HepG2 (cell line): ENCODE data around the gene HCN4. TPM values are rescaled to one million over a fixed set of nuclear protein-coding genes. Genes with fewer than 3 reads are reported as not detected.

ENCODE experiments used
- ATAC-seq: fragments of 200-7000 bp; cut with Tn5 transposase; 3 replicates; pipeline ENCODE4 v1.9.1; 2020; ENCODE audit warnings: mild to moderate bottlenecking, moderate library complexity
- BruUV-seq: library from RNA; stranded (reverse); fragments of 400-500 nt; replicated peaks from 2 replicates; lab custom pipeline; 2021; lab: Mats Ljungman, UMichigan
- CTCF ChIA-PET: fragments of 300-600 bp; formaldehyde crosslinking; extraction: SDS; loops from one replicate; lab custom pipeline; 2021; ENCODE audit warnings: low total read pairs, inconsistent platforms, low intra/inter-chr PET ratio; lab: Yijun Ruan, JAX
- POLR2A ChIA-PET: fragments of 350-600 bp; sonication (Branson Sonifier 250); formaldehyde crosslinking; loops from one replicate; lab custom pipeline; 2020; ENCODE audit warnings: antibody characterized with exemption, inconsistent platforms; lab: Yijun Ruan, JAX
- DNase-seq: peaks from one replicate; pipeline ENCODE4 v3.0.0-alpha.2; 2015; ENCODE audit warnings: low spot score
- FAIRE-seq: peaks from 3 replicates; lab custom pipeline; 2011; peaks lifted over from hg19 to GRCh38; lab: Jason Lieb, UNC
- H2AFZ ChIP-seq: one replicate; pipeline ENCODE4 v1.6.1; 2011; ENCODE audit warnings: low read length, inconsistent platforms
- H3K27ac ChIP-seq: fragments of 300-600 bp; 3 replicates; pipeline ENCODE4 v1.8.0; 2011; ENCODE audit warnings: mixed run types, mild to moderate bottlenecking, mixed read lengths, low read length, inconsistent platforms; ENCODE audit not compliant: insufficient read depth; ENCODE audit errors: extremely low read length
- H3K27me3 ChIP-seq, 2 experiments: fragments of 200-600 bp in 1 of 2; 2 replicates in 1 of 2; 3 replicates in 1 of 2; pipeline versions ENCODE4 v1.6.0 to v1.8.0; 2011; ENCODE audit warnings: low read length in 2 of 2, mild to moderate bottlenecking in 2 of 2, moderate library complexity in 2 of 2, inconsistent platforms in 1 of 2; ENCODE audit not compliant: insufficient read depth in 2 of 2, control insufficient read depth in 1 of 2
- H3K36me3 ChIP-seq, 2 experiments: fragments of 200-600 bp in 1 of 2; replicated peaks in 1 of 2; 2 replicates in 1 of 2; 3 replicates in 1 of 2; pipeline versions ENCODE4 v1.5.1 to v1.8.0; 2011; ENCODE audit warnings: low read length in 2 of 2, inconsistent platforms in 1 of 2; ENCODE audit not compliant: insufficient read depth in 2 of 2, control insufficient read depth in 1 of 2
- H3K4me1 ChIP-seq: 2 replicates; pipeline ENCODE4 v1.5.1; 2012; ENCODE audit warnings: low read length, inconsistent platforms; ENCODE audit not compliant: insufficient read depth
- H3K4me2 ChIP-seq: 2 replicates; pipeline ENCODE4 v1.6.0; 2011; ENCODE audit warnings: low read depth, low read length, inconsistent platforms
- H3K4me3 ChIP-seq, 3 experiments: fragments of 200-600 bp in 1 of 3; sonication (generic), shearing (Covaris generic) in 1 of 3; replicated peaks in 1 of 3; 2 replicates each; pipeline ENCODE4 v1.5.1; 2011 to 2016; ENCODE audit warnings: low read length in 3 of 3, inconsistent platforms in 2 of 3, low read depth in 2 of 3, mild to moderate bottlenecking in 2 of 3, control low read depth in 1 of 3, mixed read lengths in 1 of 3; ENCODE audit not compliant: insufficient read depth in 1 of 3
- H3K79me2 ChIP-seq: one replicate; pipeline ENCODE4 v1.6.1; 2011; ENCODE audit warnings: low read length, inconsistent platforms; ENCODE audit not compliant: insufficient read depth
- H3K9ac ChIP-seq: 2 replicates; pipeline ENCODE4 v1.6.0; 2011; ENCODE audit warnings: mild to moderate bottlenecking, low read depth, low read length, inconsistent platforms; ENCODE audit not compliant: insufficient read depth
- H3K9me3 ChIP-seq: 2 replicates; pipeline ENCODE4 v1.5.1; 2012; ENCODE audit warnings: mild to moderate bottlenecking, low read length
- H4K20me1 ChIP-seq: 2 replicates; pipeline ENCODE4 v1.6.0; 2011; ENCODE audit warnings: inconsistent platforms, mild to moderate bottlenecking, low read length, moderate library complexity; ENCODE audit not compliant: insufficient read depth
- FOXA3 ChIP-seq: IDR thresholded peaks from 2 replicates; pipeline ENCODE4 v1.6.1; 2016; ENCODE audit warnings: missing genetic modification reagents, missing compliant biosample characterization
- MYNN ChIP-seq: sonication (generic); formaldehyde crosslinking; IDR thresholded peaks from 2 replicates; pipeline ENCODE4 v1.4.0; 2020; ENCODE audit warnings: mild to moderate bottlenecking, low read depth, missing genetic modification reagents
- NCOA2 ChIP-seq: sonication (generic); formaldehyde crosslinking; IDR thresholded peaks from 2 replicates; pipeline ENCODE4 v1.8.0; 2022; ENCODE audit warnings: inconsistent platforms
- NCOA5 ChIP-seq: sonication (generic); formaldehyde crosslinking; IDR thresholded peaks from 2 replicates; pipeline ENCODE4 v1.4.0; 2020; ENCODE audit warnings: missing genetic modification reagents
- RNF2 ChIP-seq: fragments of 450-650 bp; conservative IDR thresholded peaks from 2 replicates; pipeline ENCODE4 v1.6.1; 2016; ENCODE audit warnings: low read depth
- THAP11 ChIP-seq: IDR thresholded peaks from 2 replicates; pipeline ENCODE4 v1.6.1; 2016; ENCODE audit warnings: missing biosample characterization, missing genetic modification reagents
- ZC3H4 ChIP-seq: sonication (generic); formaldehyde crosslinking; IDR thresholded peaks from 2 replicates; pipeline ENCODE4 v1.4.0; 2020; ENCODE audit warnings: missing genetic modification reagents, borderline replicate concordance
- ZFAT ChIP-seq: sonication (generic); formaldehyde crosslinking; conservative IDR thresholded peaks from 2 replicates; pipeline ENCODE4 v1.8.1; 2023; ENCODE audit warnings: missing genetic modification reagents, inconsistent platforms
- ZNF263 ChIP-seq: sonication (generic); formaldehyde crosslinking; IDR thresholded peaks from 2 replicates; pipeline ENCODE4 v1.4.0; 2020; ENCODE audit warnings: missing genetic modification reagents
- ZNF274 ChIP-seq: sonication (generic); formaldehyde crosslinking; IDR thresholded peaks from 2 replicates; pipeline ENCODE4 v1.5.1; 2020; ENCODE audit warnings: mild to moderate bottlenecking, missing genetic modification reagents
- ZNF652 ChIP-seq: IDR thresholded peaks from 2 replicates; pipeline ENCODE4 v1.6.1; 2016; ENCODE audit warnings: low read depth, borderline replicate concordance
- ZNF768 ChIP-seq: sonication (generic); formaldehyde crosslinking; IDR thresholded peaks from 2 replicates; pipeline ENCODE4 v1.4.0; 2020; ENCODE audit warnings: missing genetic modification reagents
- ZNF841 ChIP-seq: sonication (generic); formaldehyde crosslinking; IDR thresholded peaks from 2 replicates; pipeline ENCODE4 v1.8.1; 2023; ENCODE audit warnings: missing genetic modification reagents, borderline replicate concordance
- ZSCAN20 ChIP-seq: sonication (generic); formaldehyde crosslinking; IDR thresholded peaks from 2 replicates; pipeline ENCODE4 v1.4.0; 2020; ENCODE audit warnings: missing genetic modification reagents, mild to moderate bottlenecking, borderline replicate concordance
- ZSCAN30 ChIP-seq: sonication (generic); formaldehyde crosslinking; IDR thresholded peaks from 2 replicates; pipeline ENCODE4 v1.5.0; 2020; ENCODE audit warnings: mild to moderate bottlenecking, missing genetic modification reagents
- WGBS: methylation state at CpG from one replicate; pipeline ENCODE4 v1.1.6; 2017; ENCODE audit warnings: low lambda C conversion rate; 5-methylcytosine and 5-hydroxymethylcytosine counted together
- in situ Hi-C: cut with HindIII; loops from 2 replicates; pipeline ENCODE4 v1.10.0; 2017; ENCODE audit warnings: low pct_unique_long_range_greater_than_20kb; ENCODE audit not compliant: extremely low pct_ligation_motif_present
- intact Hi-C: fragments of 100-400 bp; cut with micrococcal nuclease; formaldehyde crosslinking; loops from one replicate; pipeline ENCODE4 v1.10.0; 2022; ENCODE audit not compliant: unreplicated experiment
- polyA plus RNA-seq, 8 experiments: library from polyadenylated mRNA; depleted of rRNA in 3 of 8; stranded (reverse) in 7 of 8; unstranded in 1 of 8; fragments of >200 nt; fragmentation: Illumina TruSeq in 4 of 8; extraction: Trizol in 4 of 8; gene quantifications; 2 replicates each; pipeline versions ENCODE4 v1.2.1 to v1.2.3, GENCODE V29; 2011 to 2016; ENCODE audit warnings: low read depth in 4 of 8, missing spikeins in 1 of 8, mixed read lengths in 1 of 8; ENCODE audit not compliant: insufficient read depth in 1 of 8
- total RNA-seq, 5 experiments: library from RNA; depleted of rRNA; stranded (reverse); fragments of >200 nt; fragmentation: Illumina TruSeq; extraction: Trizol; gene quantifications; 2 replicates each; pipeline ENCODE4 v1.2.3, GENCODE V29; 2016; ENCODE audit warnings: low read depth in 1 of 5
- TF ChIP-seq, protein P1 (sequence below): sonication (generic); formaldehyde crosslinking; conservative IDR thresholded peaks from 2 replicates; pipeline ENCODE4 v1.4.0; 2020; ENCODE audit warnings: missing genetic modification reagents
- TF ChIP-seq, protein P2 (sequence below): sonication (generic); formaldehyde crosslinking; IDR thresholded peaks from 2 replicates; pipeline ENCODE4 v1.4.0; 2020; ENCODE audit warnings: mild to moderate bottlenecking, missing genetic modification reagents, borderline replicate concordance
- TF ChIP-seq, protein P3 (sequence below): sonication (generic); formaldehyde crosslinking; IDR thresholded peaks from 2 replicates; pipeline ENCODE4 v1.4.0; 2020; ENCODE audit warnings: missing genetic modification reagents, borderline replicate concordance

HCN4 gene
- total and polyA plus RNA-seq, 2 of the 13 experiments (the other 11 are each of a cell fraction or from before 2014, with no cell fraction given): not detected

DNA sequence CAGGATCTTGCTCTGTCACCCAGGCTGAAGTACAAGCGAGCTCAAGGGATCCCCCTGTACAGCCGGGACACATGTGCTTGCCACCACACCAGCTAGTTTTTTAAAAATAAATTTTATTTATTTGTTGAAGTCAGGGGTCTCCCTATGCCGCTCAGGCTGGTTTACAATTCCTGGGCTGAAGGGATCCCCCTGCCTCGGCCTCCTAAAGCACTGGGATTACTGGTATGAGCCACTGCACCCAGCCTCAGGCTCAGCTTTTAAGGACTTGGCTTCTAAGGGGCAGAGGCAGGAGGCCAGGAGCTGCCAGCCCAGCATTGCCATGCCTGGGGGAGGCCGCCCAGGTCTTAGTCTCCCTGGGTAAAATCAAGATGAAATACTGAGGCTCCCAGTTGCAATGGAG lies 37.3 kb downstream of the HCN4 start:
- ATAC-seq (no peak), FAIRE-seq (no peak), DNase-seq (no peak)
- no peaks in the 10 kb centered on the region for H4K20me1 ChIP-seq
- POLR2A ChIA-PET: no interaction called here
- H2AFZ ChIP-seq: no peak overlapping the region
- H3K27ac ChIP-seq: no peak overlapping the region
- H3K27me3 ChIP-seq: peaks cover 0 to 23% of the 10 kb centered on the region in 2 experiments; a peak in 4 of 5 replicates
- TF ChIP-seq NCOA2 (CRISPR knock-in tag) (no peak), FOXA3 (CRISPR knock-in tag) (no peak), ZSCAN30 (CRISPR knock-in tag) (no peak), ZNF263 (CRISPR knock-in tag) (no peak), MYNN (CRISPR knock-in tag) (no peak), ZSCAN20 (CRISPR knock-in tag) (no peak), ZC3H4 (CRISPR knock-in tag) (no peak), ZNF841 (no peak), THAP11 (CRISPR knock-in tag) (no peak), RNF2 (no peak), NCOA5 (CRISPR knock-in tag) (no peak), ZNF274 (CRISPR knock-in tag) (no peak), ZFAT (CRISPR knock-in tag) (no peak), ZNF768 (CRISPR knock-in tag) (no peak), ZNF652 (CRISPR knock-in tag) (no peak)
- TF ChIP-seq, protein P1, sequence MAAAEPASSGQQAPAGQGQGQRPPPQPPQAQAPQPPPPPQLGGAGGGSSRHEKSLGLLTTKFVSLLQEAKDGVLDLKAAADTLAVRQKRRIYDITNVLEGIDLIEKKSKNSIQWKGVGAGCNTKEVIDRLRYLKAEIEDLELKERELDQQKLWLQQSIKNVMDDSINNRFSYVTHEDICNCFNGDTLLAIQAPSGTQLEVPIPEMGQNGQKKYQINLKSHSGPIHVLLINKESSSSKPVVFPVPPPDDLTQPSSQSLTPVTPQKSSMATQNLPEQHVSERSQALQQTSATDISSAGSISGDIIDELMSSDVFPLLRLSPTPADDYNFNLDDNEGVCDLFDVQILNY (CRISPR knock-in tag): no peak
- TF ChIP-seq, protein P2, sequence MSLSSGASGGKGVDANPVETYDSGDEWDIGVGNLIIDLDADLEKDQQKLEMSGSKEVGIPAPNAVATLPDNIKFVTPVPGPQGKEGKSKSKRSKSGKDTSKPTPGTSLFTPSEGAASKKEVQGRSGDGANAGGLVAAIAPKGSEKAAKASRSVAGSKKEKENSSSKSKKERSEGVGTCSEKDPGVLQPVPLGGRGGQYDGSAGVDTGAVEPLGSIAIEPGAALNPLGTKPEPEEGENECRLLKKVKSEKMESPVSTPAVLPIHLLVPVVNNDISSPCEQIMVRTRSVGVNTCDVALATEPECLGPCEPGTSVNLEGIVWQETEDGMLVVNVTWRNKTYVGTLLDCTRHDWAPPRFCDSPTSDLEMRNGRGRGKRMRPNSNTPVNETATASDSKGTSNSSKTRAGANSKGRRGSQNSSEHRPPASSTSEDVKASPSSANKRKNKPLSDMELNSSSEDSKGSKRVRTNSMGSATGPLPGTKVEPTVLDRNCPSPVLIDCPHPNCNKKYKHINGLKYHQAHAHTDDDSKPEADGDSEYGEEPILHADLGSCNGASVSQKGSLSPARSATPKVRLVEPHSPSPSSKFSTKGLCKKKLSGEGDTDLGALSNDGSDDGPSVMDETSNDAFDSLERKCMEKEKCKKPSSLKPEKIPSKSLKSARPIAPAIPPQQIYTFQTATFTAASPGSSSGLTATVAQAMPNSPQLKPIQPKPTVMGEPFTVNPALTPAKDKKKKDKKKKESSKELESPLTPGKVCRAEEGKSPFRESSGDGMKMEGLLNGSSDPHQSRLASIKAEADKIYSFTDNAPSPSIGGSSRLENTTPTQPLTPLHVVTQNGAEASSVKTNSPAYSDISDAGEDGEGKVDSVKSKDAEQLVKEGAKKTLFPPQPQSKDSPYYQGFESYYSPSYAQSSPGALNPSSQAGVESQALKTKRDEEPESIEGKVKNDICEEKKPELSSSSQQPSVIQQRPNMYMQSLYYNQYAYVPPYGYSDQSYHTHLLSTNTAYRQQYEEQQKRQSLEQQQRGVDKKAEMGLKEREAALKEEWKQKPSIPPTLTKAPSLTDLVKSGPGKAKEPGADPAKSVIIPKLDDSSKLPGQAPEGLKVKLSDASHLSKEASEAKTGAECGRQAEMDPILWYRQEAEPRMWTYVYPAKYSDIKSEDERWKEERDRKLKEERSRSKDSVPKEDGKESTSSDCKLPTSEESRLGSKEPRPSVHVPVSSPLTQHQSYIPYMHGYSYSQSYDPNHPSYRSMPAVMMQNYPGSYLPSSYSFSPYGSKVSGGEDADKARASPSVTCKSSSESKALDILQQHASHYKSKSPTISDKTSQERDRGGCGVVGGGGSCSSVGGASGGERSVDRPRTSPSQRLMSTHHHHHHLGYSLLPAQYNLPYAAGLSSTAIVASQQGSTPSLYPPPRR (CRISPR knock-in tag): no peak
- TF ChIP-seq, protein P3, sequence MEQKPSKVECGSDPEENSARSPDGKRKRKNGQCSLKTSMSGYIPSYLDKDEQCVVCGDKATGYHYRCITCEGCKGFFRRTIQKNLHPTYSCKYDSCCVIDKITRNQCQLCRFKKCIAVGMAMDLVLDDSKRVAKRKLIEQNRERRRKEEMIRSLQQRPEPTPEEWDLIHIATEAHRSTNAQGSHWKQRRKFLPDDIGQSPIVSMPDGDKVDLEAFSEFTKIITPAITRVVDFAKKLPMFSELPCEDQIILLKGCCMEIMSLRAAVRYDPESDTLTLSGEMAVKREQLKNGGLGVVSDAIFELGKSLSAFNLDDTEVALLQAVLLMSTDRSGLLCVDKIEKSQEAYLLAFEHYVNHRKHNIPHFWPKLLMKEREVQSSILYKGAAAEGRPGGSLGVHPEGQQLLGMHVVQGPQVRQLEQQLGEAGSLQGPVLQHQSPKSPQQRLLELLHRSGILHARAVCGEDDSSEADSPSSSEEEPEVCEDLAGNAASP: no peak
- no peaks in the 10 kb centered on the region for H3K9me3 ChIP-seq
- H3K4me2 ChIP-seq: no peak overlapping the region
- no peak overlapping the region for H3K9ac ChIP-seq
- 4% methylated on average over 5 of the region's 5 CpGs for WGBS
- H3K79me2 ChIP-seq: no peaks in the 10 kb centered on the region
- intact Hi-C loops (no loop called here), in situ Hi-C loops (no loop called here)
- no peak overlapping the region for H3K4me3 ChIP-seq
- BruUV-seq: no TSS peak
- H3K4me1 ChIP-seq: no peaks in the 10 kb centered on the region
- CTCF ChIA-PET: no interaction called here
- H3K36me3 ChIP-seq: no peaks in the 10 kb centered on the region
